Calu3 (cell line): ENCODE results near the gene PPP3CA. TPM values are rescaled to one million over a fixed set of nuclear protein-coding genes. Genes with fewer than 3 reads are reported as not detected.

ENCODE experiments used
- BruUV-seq: library from RNA; stranded (reverse); fragments of 400-500 nt; replicated peaks from 2 replicates; lab custom pipeline; 2021; lab: Mats Ljungman, UMichigan
- CTCF ChIA-PET: fragments of 300-600 bp; sonication (Branson Sonifier 250); formaldehyde crosslinking; loops from one replicate; lab custom pipeline; 2022; ENCODE audit warnings: antibody characterized with exemption; lab: Charles Lee
- DNase-seq: peaks from one replicate; pipeline ENCODE4 v3.0.0; 2022
- H3K27ac Mint-ChIP-seq: one replicate; pipeline ENCODE4 v1.8.0; 2022; ENCODE audit warnings: mixed read lengths; ENCODE audit not compliant: unreplicated experiment
- H3K27me3 Mint-ChIP-seq: one replicate; pipeline ENCODE4 v1.8.0; 2022; ENCODE audit warnings: mixed read lengths; ENCODE audit not compliant: unreplicated experiment
- H3K36me3 Mint-ChIP-seq: one replicate; pipeline ENCODE4 v1.8.0; 2022; ENCODE audit warnings: mild to moderate bottlenecking, moderate library complexity, mixed read lengths; ENCODE audit not compliant: insufficient read depth, unreplicated experiment
- H3K4me1 Mint-ChIP-seq: one replicate; pipeline ENCODE4 v1.8.0; 2022; ENCODE audit warnings: mild to moderate bottlenecking, low read depth, mixed read lengths; ENCODE audit not compliant: unreplicated experiment
- H3K4me3 Mint-ChIP-seq: one replicate; pipeline ENCODE4 v1.8.0; 2022; ENCODE audit warnings: mild to moderate bottlenecking, low read depth, moderate library complexity, mixed read lengths; ENCODE audit not compliant: unreplicated experiment
- H3K9me3 Mint-ChIP-seq: one replicate; pipeline ENCODE4 v1.8.0; 2022; ENCODE audit warnings: low read depth, mixed read lengths; ENCODE audit not compliant: unreplicated experiment
- intact Hi-C: fragments of 100-400 bp; cut with micrococcal nuclease; formaldehyde crosslinking; loops from one replicate; pipeline ENCODE4 v1.10.0; 2022; ENCODE audit not compliant: unreplicated experiment
- microRNA-seq: library from miRNA; unstranded; fragments of <30 nt; microRNA quantifications from one replicate; pipeline ENCODE4 v1.2.0, GENCODE V29; 2022
- total RNA-seq: library from RNA; stranded (reverse); gene quantifications from 2 replicates; pipeline ENCODE4 v1.2.3, GENCODE V29; 2022
- TF ChIP-seq, protein P1 (sequence below): fragments of 200-600 bp; IDR thresholded peaks from one replicate; pipeline ENCODE4 v1.8.0; 2022; ENCODE audit warnings: antibody characterized with exemption; ENCODE audit not compliant: unreplicated experiment

Gene PPP3CA
- total RNA-seq, 1 experiment from 2014 or later = 33.7 TPM

DNA sequence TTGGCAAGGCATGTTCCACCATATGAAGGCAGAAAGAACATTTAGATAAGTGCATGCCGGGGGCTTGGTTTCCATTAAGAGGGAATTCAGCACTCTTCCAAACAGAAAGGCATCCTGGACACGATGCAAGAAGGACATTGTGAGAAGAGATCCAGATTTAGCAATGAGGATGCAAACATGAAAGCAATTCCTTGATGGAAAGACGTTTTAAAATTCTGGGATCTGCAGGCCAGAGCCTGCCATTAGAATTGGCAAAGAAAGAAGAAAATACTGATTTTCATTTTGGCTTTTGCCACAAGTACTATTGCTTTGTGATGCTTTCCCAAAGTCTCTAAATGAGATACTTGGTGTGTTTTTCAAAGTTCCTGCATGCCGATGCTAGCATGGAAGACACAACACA, 367.6 kb downstream of the PPP3CA start:
- no TSS peak for BruUV-seq
- no peaks in the 10 kb centered on the region for H3K9me3 Mint-ChIP-seq
- H3K27ac Mint-ChIP-seq = no peak overlapping the region
- CTCF ChIA-PET = no interaction called here
- H3K4me3 Mint-ChIP-seq = no peak overlapping the region
- no peaks in the 10 kb centered on the region for H3K27me3 Mint-ChIP-seq
- H3K36me3 Mint-ChIP-seq = no peaks in the 10 kb centered on the region
- TF ChIP-seq, protein P1, sequence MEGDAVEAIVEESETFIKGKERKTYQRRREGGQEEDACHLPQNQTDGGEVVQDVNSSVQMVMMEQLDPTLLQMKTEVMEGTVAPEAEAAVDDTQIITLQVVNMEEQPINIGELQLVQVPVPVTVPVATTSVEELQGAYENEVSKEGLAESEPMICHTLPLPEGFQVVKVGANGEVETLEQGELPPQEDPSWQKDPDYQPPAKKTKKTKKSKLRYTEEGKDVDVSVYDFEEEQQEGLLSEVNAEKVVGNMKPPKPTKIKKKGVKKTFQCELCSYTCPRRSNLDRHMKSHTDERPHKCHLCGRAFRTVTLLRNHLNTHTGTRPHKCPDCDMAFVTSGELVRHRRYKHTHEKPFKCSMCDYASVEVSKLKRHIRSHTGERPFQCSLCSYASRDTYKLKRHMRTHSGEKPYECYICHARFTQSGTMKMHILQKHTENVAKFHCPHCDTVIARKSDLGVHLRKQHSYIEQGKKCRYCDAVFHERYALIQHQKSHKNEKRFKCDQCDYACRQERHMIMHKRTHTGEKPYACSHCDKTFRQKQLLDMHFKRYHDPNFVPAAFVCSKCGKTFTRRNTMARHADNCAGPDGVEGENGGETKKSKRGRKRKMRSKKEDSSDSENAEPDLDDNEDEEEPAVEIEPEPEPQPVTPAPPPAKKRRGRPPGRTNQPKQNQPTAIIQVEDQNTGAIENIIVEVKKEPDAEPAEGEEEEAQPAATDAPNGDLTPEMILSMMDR = no peak
- intact Hi-C loops = no loop called here
- no peak for DNase-seq
- no peaks in the 10 kb centered on the region for H3K4me1 Mint-ChIP-seq

DNA sequence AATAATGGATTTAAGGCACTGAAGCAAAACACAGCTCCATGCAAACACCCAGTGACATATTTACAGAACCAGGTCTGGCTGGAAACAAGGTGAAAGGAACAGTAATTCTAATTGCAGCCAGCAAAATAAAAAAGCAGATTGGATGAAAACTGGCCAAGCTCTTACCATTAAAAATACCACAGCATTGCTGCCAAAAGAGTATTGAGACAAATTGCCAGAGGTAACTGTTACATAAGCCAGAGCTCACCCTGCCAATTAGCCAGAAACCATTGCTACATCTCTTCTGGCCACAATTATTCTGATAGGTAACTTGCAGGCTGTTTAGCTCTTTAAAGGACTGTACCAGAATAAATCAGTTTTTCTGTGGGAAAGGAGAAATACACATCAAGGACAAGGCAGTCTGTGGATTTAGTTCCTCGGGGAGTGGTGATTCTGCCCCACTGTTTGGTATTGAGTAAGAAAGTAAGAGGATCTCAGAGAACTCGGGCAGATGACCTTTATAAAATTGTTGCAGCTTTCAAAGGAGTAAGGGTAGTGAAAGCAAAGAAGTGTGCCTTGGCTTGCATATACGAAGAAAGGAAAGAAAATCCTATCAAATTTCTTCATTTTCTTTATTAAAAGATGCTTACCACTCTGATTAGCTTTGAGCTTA, 369.5 kb downstream of the PPP3CA start:
- CTCF ChIA-PET = no interaction called here
- Mint-ChIP-seq H3K4me3 (no peak overlapping the region), H3K27me3 (no peaks in the 10 kb centered on the region), H3K9me3 (no peaks in the 10 kb centered on the region), H3K4me1 (no peaks in the 10 kb centered on the region), H3K27ac (no peak overlapping the region), H3K36me3 (no peaks in the 10 kb centered on the region)
- intact Hi-C loops = no loop called here
- TF ChIP-seq, protein P1 = no peak
- no peak for DNase-seq
- BruUV-seq = no TSS peak

DNA sequence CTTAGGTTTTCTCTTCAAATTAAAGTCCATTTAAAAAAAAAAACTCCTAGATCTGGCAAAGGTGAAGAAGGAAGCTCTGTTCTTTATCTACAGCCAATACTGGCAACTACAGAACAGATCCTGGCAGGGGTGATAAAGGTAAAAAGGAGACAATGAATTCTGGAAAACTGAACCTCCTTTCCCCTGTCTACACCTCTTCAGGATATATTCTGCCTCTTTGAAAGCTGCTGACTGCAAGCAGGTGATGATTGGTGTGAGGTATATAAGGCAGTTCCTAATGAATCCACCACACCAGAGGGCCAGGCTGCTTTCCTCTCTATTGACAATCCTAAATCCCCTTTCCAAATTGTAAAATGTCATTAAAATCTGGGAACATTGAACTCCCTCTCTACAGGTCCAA, 370.1 kb downstream of the PPP3CA start:
- H3K4me3 Mint-ChIP-seq = no peak overlapping the region
- H3K36me3 Mint-ChIP-seq = no peaks in the 10 kb centered on the region
- no peak overlapping the region for H3K27ac Mint-ChIP-seq
- TF ChIP-seq, protein P1 = no peak
- intact Hi-C loops = no loop called here
- no peak for DNase-seq
- H3K9me3 Mint-ChIP-seq = no peaks in the 10 kb centered on the region
- no peaks in the 10 kb centered on the region for H3K27me3 Mint-ChIP-seq
- no TSS peak for BruUV-seq
- no peaks in the 10 kb centered on the region for H3K4me1 Mint-ChIP-seq
- CTCF ChIA-PET = no interaction called here

Small RNA genes within 50 kb of the gene (microRNA-seq; reads per million reads assigned to microRNA genes)
- not detected for gene MIR1255A
- not detected for gene MIR8066
